GM12891 (cell line): Measurements from ENCODE around the gene OXCT2.
"Not testable (repeated sequence)": the region's sequence is repeated elsewhere in the genome, so short reads cannot be mapped to it uniquely, and the experiment has no call there.

ENCODE experiments used
- DNase-seq: peaks from one replicate; pipeline ENCODE4 v3.0.0; 2011; ENCODE audit warnings: low spot score; ENCODE audit not compliant: insufficient read length
- FAIRE-seq: peaks from 2 replicates; lab custom pipeline; 2011; peaks lifted over from hg19 to GRCh38; lab: Jason Lieb, UNC
- PAX5 ChIP-seq: IDR thresholded peaks from 2 replicates; pipeline ENCODE4 v1.6.1; 2011; ENCODE audit warnings: low read length, moderate library complexity, mild to moderate bottlenecking; ENCODE audit not compliant: insufficient read depth, severe bottlenecking
- POLR2A ChIP-seq: IDR thresholded peaks from 2 replicates; pipeline ENCODE4 v1.6.1; 2011; ENCODE audit warnings: low read depth, low read length, control low read depth
- POLR2AphosphoS5 ChIP-seq: IDR thresholded peaks from 2 replicates; pipeline ENCODE4 v1.6.1; 2011; ENCODE audit warnings: low read depth, low read length, control low read depth
- POU2F2 ChIP-seq: IDR thresholded peaks from 2 replicates; pipeline ENCODE4 v1.6.1; 2011; ENCODE audit warnings: low read depth, mild to moderate bottlenecking, control low read depth, low read length, moderate library complexity
- SPI1 ChIP-seq: IDR thresholded peaks from 2 replicates; pipeline ENCODE4 v1.6.1; 2011; ENCODE audit warnings: low read depth, low read length, control low read depth
- TAF1 ChIP-seq: IDR thresholded peaks from 2 replicates; pipeline ENCODE4 v1.6.1; 2011; ENCODE audit warnings: low read depth, low read length, control low read depth

Gene OXCT2

GRCh38 chr1:39787468-39787867 lies 16.3 kb upstream of the OXCT2 start:
- DNase-seq (no peak), FAIRE-seq (peak; percentile 78)
- no peak for TF ChIP-seq POU2F2
- no peak for TF ChIP-seq SPI1
- no peak for TF ChIP-seq POLR2A
- TF ChIP-seq PAX5: no peak

GRCh38 chr1:39787108-39787375 lies 15.9 kb upstream of the OXCT2 start:
- not testable (repeated sequence) for DNase-seq, FAIRE-seq

GRCh38 chr1:39786303-39787107 lies 15.4 kb upstream of the OXCT2 start:
- FAIRE-seq: not testable (repeated sequence)

GRCh38 chr1:39782685-39783084 lies 11.5 kb upstream of the OXCT2 start:
- FAIRE-seq: not testable (repeated sequence)

More at GRCh38 chr1:39786303-39787107, 15.4 kb upstream of the OXCT2 start:
- DNase-seq: not testable (repeated sequence)

GRCh38 chr1:39782103-39782502 lies 11.0 kb upstream of the OXCT2 start:
- TF ChIP-seq POLR2AphosphoS5 (no peak), SPI1 (no peak), PAX5 (no peak), TAF1 (no peak), POLR2A (no peak), POU2F2 (no peak)
- FAIRE-seq: no peak
- no peak for DNase-seq

More at GRCh38 chr1:39782685-39783084, 11.5 kb upstream of the OXCT2 start:
- DNase-seq: not testable (repeated sequence)

GRCh38 chr1:39781349-39781715 lies 10.2 kb upstream of the OXCT2 start:
- no peak for DNase-seq
- no peak for FAIRE-seq
- TF ChIP-seq SPI1 (no peak), POLR2AphosphoS5 (no peak)

GRCh38 chr1:39779821-39780220 lies 8.7 kb upstream of the OXCT2 start:
- DNase-seq: no peak
- TF ChIP-seq POLR2AphosphoS5: no peak
- TF ChIP-seq POU2F2: no peak
- TF ChIP-seq POLR2A: no peak
- TF ChIP-seq PAX5: no peak
- TF ChIP-seq SPI1: no peak
- no peak for TF ChIP-seq TAF1

GRCh38 chr1:39779137-39779536 lies 8.0 kb upstream of the OXCT2 start:
- DNase-seq: no peak
- TF ChIP-seq SPI1 (no peak), POLR2A (no peak), PAX5 (no peak), TAF1 (no peak), POU2F2 (no peak), POLR2AphosphoS5 (no peak)

More at GRCh38 chr1:39779821-39780220, 8.7 kb upstream of the OXCT2 start:
- no peak for FAIRE-seq

GRCh38 chr1:39778463-39779099 lies 7.4 kb upstream of the OXCT2 start:
- DNase-seq, FAIRE-seq: not testable (repeated sequence)

More at GRCh38 chr1:39779137-39779536, 8.0 kb upstream of the OXCT2 start:
- no peak for FAIRE-seq

- FAIRE-seq, DNase-seq: not testable (repeated sequence)
Observed at GRCh38 chr1:39777896-39778295, 6.7 kb upstream of the OXCT2 start.

- DNase-seq (no peak), FAIRE-seq (no peak)
- TF ChIP-seq PAX5: no peak
- TF ChIP-seq POU2F2: no peak
- TF ChIP-seq SPI1: no peak
- TF ChIP-seq POLR2A: no peak
- no peak for TF ChIP-seq TAF1
- TF ChIP-seq POLR2AphosphoS5: no peak
Observed at GRCh38 chr1:39777306-39777705, 6.2 kb upstream of the OXCT2 start.

GRCh38 chr1:39776886-39777285 lies 5.7 kb upstream of the OXCT2 start:
- FAIRE-seq: no peak
- no peak for TF ChIP-seq SPI1
- no peak for TF ChIP-seq TAF1
- no peak for TF ChIP-seq PAX5
- TF ChIP-seq POLR2AphosphoS5: no peak
- TF ChIP-seq POLR2A: no peak
- no peak for TF ChIP-seq POU2F2
- DNase-seq: no peak
